Calu3 (cell line): Measurements from ENCODE around the gene NUDT14. TPM values are rescaled to one million over a fixed set of nuclear protein-coding genes. Genes with fewer than 3 reads are reported as not detected.

Source experiments
- BruUV-seq: library from RNA; stranded (reverse); fragments of 400-500 nt; replicated peaks from 2 replicates; lab custom pipeline; 2021; lab: Mats Ljungman, UMichigan
- CTCF ChIA-PET: fragments of 300-600 bp; sonication (Branson Sonifier 250); formaldehyde crosslinking; loops from one replicate; lab custom pipeline; 2022; ENCODE audit warnings: antibody characterized with exemption; lab: Charles Lee
- DNase-seq: peaks from one replicate; pipeline ENCODE4 v3.0.0; 2022
- H3K27ac Mint-ChIP-seq: one replicate; pipeline ENCODE4 v1.8.0; 2022; ENCODE audit warnings: mixed read lengths; ENCODE audit not compliant: unreplicated experiment
- H3K27me3 Mint-ChIP-seq: one replicate; pipeline ENCODE4 v1.8.0; 2022; ENCODE audit warnings: mixed read lengths; ENCODE audit not compliant: unreplicated experiment
- H3K36me3 Mint-ChIP-seq: one replicate; pipeline ENCODE4 v1.8.0; 2022; ENCODE audit warnings: mild to moderate bottlenecking, moderate library complexity, mixed read lengths; ENCODE audit not compliant: insufficient read depth, unreplicated experiment
- H3K4me1 Mint-ChIP-seq: one replicate; pipeline ENCODE4 v1.8.0; 2022; ENCODE audit warnings: mild to moderate bottlenecking, low read depth, mixed read lengths; ENCODE audit not compliant: unreplicated experiment
- H3K4me3 Mint-ChIP-seq: one replicate; pipeline ENCODE4 v1.8.0; 2022; ENCODE audit warnings: mild to moderate bottlenecking, low read depth, moderate library complexity, mixed read lengths; ENCODE audit not compliant: unreplicated experiment
- H3K9me3 Mint-ChIP-seq: one replicate; pipeline ENCODE4 v1.8.0; 2022; ENCODE audit warnings: low read depth, mixed read lengths; ENCODE audit not compliant: unreplicated experiment
- CTCF ChIP-seq: fragments of 200-600 bp; IDR thresholded peaks from one replicate; pipeline ENCODE4 v1.8.0; 2022; ENCODE audit warnings: antibody characterized with exemption; ENCODE audit not compliant: unreplicated experiment
- intact Hi-C: fragments of 100-400 bp; cut with micrococcal nuclease; formaldehyde crosslinking; loops from one replicate; pipeline ENCODE4 v1.10.0; 2022; ENCODE audit not compliant: unreplicated experiment
- total RNA-seq: library from RNA; stranded (reverse); gene quantifications from 2 replicates; pipeline ENCODE4 v1.2.3, GENCODE V29; 2022

The NUDT14 gene
- total RNA-seq, 1 experiment from 2014 or later: 38.0 TPM

- no TSS peak for BruUV-seq
- Mint-ChIP-seq H3K9me3 (no peaks in the 10 kb centered on the region), H3K4me3 (no peak overlapping the region), H3K27ac (no peak overlapping the region), H3K27me3 (no peaks in the 10 kb centered on the region), H3K36me3 (peaks cover 11% of the 10 kb centered on the region), H3K4me1 (no peaks in the 10 kb centered on the region)
- intact Hi-C loops: no loop called here
- CTCF ChIA-PET: no interaction called here
- no peak for TF ChIP-seq CTCF
- no peak for DNase-seq
Measured at GRCh38 chr14:105140581-105140980, 40.5 kb downstream of the NUDT14 start.

GRCh38 chr14:105139831-105140239 is 41.3 kb downstream of the NUDT14 start:
- CTCF ChIA-PET: no interaction called here
- no peaks in the 10 kb centered on the region for H3K9me3 Mint-ChIP-seq
- TF ChIP-seq CTCF: no peak
- BruUV-seq: no TSS peak
- no peaks in the 10 kb centered on the region for H3K4me1 Mint-ChIP-seq
- no peak for DNase-seq
- H3K36me3 Mint-ChIP-seq: peaks cover 11% of the 10 kb centered on the region
- intact Hi-C loops: no loop called here
- H3K4me3 Mint-ChIP-seq: no peak overlapping the region
- no peak overlapping the region for H3K27ac Mint-ChIP-seq
- no peaks in the 10 kb centered on the region for H3K27me3 Mint-ChIP-seq

GRCh38 chr14:105139212-105139825 is 41.8 kb downstream of the NUDT14 start:
- peaks cover 11% of the 10 kb centered on the region for H3K36me3 Mint-ChIP-seq
- DNase-seq: no peak

GRCh38 chr14:105138551-105139111 is 42.5 kb downstream of the NUDT14 start:
- Mint-ChIP-seq H3K4me1 (peaks cover 10% of the 10 kb centered on the region), H3K9me3 (no peaks in the 10 kb centered on the region), H3K27ac (no peak overlapping the region), H3K4me3 (no peak overlapping the region), H3K27me3 (no peaks in the 10 kb centered on the region), H3K36me3 (peaks cover 11% of the 10 kb centered on the region)
- intact Hi-C loops: no loop called here
- no peak for DNase-seq
- no TSS peak for BruUV-seq
- CTCF ChIA-PET: no interaction called here
- no peak for TF ChIP-seq CTCF

More at GRCh38 chr14:105139212-105139825, 41.8 kb downstream of the NUDT14 start:
- H3K27me3 Mint-ChIP-seq: no peaks in the 10 kb centered on the region
- intact Hi-C loops: no loop called here
- TF ChIP-seq CTCF: no peak
- no peaks in the 10 kb centered on the region for H3K9me3 Mint-ChIP-seq
- H3K4me1 Mint-ChIP-seq: peaks cover 4% of the 10 kb centered on the region
- BruUV-seq: no TSS peak
- no peak overlapping the region for H3K27ac Mint-ChIP-seq
- no peak overlapping the region for H3K4me3 Mint-ChIP-seq
- CTCF ChIA-PET: no interaction called here
